GM18519 (cell line): ENCODE measurements around the gene PNO1.

Experiments used
- ATAC-seq: cut with Tn5 transposase; IDR thresholded peaks from one replicate; pipeline ENCODE4 v1.9.1; 2021; ENCODE audit warnings: mild to moderate bottlenecking, moderate library complexity; ENCODE audit not compliant: unreplicated experiment, low FRiP score

PNO1 gene

GRCh38 chr2:68193144-68193543 is 35.5 kb downstream of the PNO1 start:
- no peak for ATAC-seq

- no peak for ATAC-seq
Measured at GRCh38 chr2:68193787-68194372, 36.2 kb downstream of the PNO1 start.

- ATAC-seq = no peak
Measured at GRCh38 chr2:68195096-68195495, 37.4 kb downstream of the PNO1 start.

- ATAC-seq = no peak
Measured at GRCh38 chr2:68196120-68196716, 38.5 kb downstream of the PNO1 start.

GRCh38 chr2:68200157-68200787 is 42.6 kb downstream of the PNO1 start:
- ATAC-seq = no peak

- ATAC-seq = peak; percentile 92
Measured at GRCh38 chr2:68203587-68203986, 45.9 kb downstream of the PNO1 start.

- ATAC-seq = no peak
Measured at GRCh38 chr2:68206793-68207192, 49.1 kb downstream of the PNO1 start.

GRCh38 chr2:68214381-68214780 is 56.7 kb downstream of the PNO1 start:
- ATAC-seq = peak; percentile 71

- ATAC-seq = peak; percentile 45
Measured at GRCh38 chr2:68216454-68217310, 59.0 kb downstream of the PNO1 start.

GRCh38 chr2:68217729-68218128 is 60.0 kb downstream of the PNO1 start:
- no peak for ATAC-seq

- no peak for ATAC-seq
Measured at GRCh38 chr2:68218343-68218901, 60.7 kb downstream of the PNO1 start.

- no peak for ATAC-seq
Measured at GRCh38 chr2:68222287-68222686, 64.6 kb downstream of the PNO1 start.

- no peak for ATAC-seq
Measured at GRCh38 chr2:68223419-68223818, 65.7 kb downstream of the PNO1 start.

GRCh38 chr2:68225119-68225632 is 67.5 kb downstream of the PNO1 start:
- no peak for ATAC-seq
